NCI-H526 treated with DMSO at 0.1 percent for 48 hours (cell line): ENCODE data around the gene DAAM1.

Source experiments
- DNase-seq: peaks from one replicate; lab custom pipeline; 2025; lab: John Stamatoyannopoulos, UW

Gene DAAM1

GRCh38 chr14:59292921-59293534, 104.6 kb downstream of the DAAM1 start:
- no peak for DNase-seq

GRCh38 chr14:59293935-59294661, 105.6 kb downstream of the DAAM1 start:
- DNase-seq: no peak

- DNase-seq: no peak
Observed at GRCh38 chr14:59294662-59294992, 106.2 kb downstream of the DAAM1 start.

GRCh38 chr14:59295951-59296350, 107.5 kb downstream of the DAAM1 start:
- DNase-seq: no peak

- DNase-seq: no peak
Observed at GRCh38 chr14:59296508-59296907, 108.0 kb downstream of the DAAM1 start.

- DNase-seq: no peak
Observed at GRCh38 chr14:59297071-59297776, 108.8 kb downstream of the DAAM1 start.

GRCh38 chr14:59299731-59300130, 111.3 kb downstream of the DAAM1 start:
- no peak for DNase-seq

GRCh38 chr14:59301354-59301753, 112.9 kb downstream of the DAAM1 start:
- DNase-seq: no peak

GRCh38 chr14:59302313-59302712, 113.8 kb downstream of the DAAM1 start:
- DNase-seq: no peak

- no peak for DNase-seq
Observed at GRCh38 chr14:59303216-59303615, 114.7 kb downstream of the DAAM1 start.

GRCh38 chr14:59305231-59305630, 116.8 kb downstream of the DAAM1 start:
- DNase-seq: no peak

GRCh38 chr14:59305836-59306555, 117.5 kb downstream of the DAAM1 start:
- no peak for DNase-seq

- DNase-seq: no peak
Observed at GRCh38 chr14:59306775-59307174, 118.3 kb downstream of the DAAM1 start.

- DNase-seq: no peak
Observed at GRCh38 chr14:59308086-59308485, 119.6 kb downstream of the DAAM1 start.

- no peak for DNase-seq
Observed at GRCh38 chr14:59308673-59309072, 120.2 kb downstream of the DAAM1 start.

GRCh38 chr14:59309291-59309900, 120.9 kb downstream of the DAAM1 start:
- no peak for DNase-seq

GRCh38 chr14:59310633-59311032, 122.2 kb downstream of the DAAM1 start:
- no peak for DNase-seq

- DNase-seq: no peak
Observed at GRCh38 chr14:59311723-59312122, 123.3 kb downstream of the DAAM1 start.

GRCh38 chr14:59313144-59313651, 124.7 kb downstream of the DAAM1 start:
- no peak for DNase-seq

GRCh38 chr14:59313658-59314608, 125.5 kb downstream of the DAAM1 start:
- no peak for DNase-seq
